Raji (cell line): Measurements from ENCODE around the gene TNS3.

Experiments used
- POLR2A ChIP-seq: IDR thresholded peaks from 2 replicates; pipeline ENCODE4 v1.6.1; 2011; ENCODE audit warnings: low read depth, low read length, control low read depth; ENCODE audit not compliant: insufficient read depth

The TNS3 gene

GRCh38 chr7:47500103-47500563 lies 81.8 kb downstream of the TNS3 start:
- no peak for TF ChIP-seq POLR2A

- no peak for TF ChIP-seq POLR2A
Observed at GRCh38 chr7:47498229-47499056, 83.5 kb downstream of the TNS3 start.

- TF ChIP-seq POLR2A = no peak
Observed at GRCh38 chr7:47497367-47498096, 84.4 kb downstream of the TNS3 start.

- no peak for TF ChIP-seq POLR2A
Observed at GRCh38 chr7:47496666-47497065, 85.2 kb downstream of the TNS3 start.

GRCh38 chr7:47496056-47496665 lies 85.8 kb downstream of the TNS3 start:
- no peak for TF ChIP-seq POLR2A

GRCh38 chr7:47493976-47494911 lies 87.7 kb downstream of the TNS3 start:
- no peak for TF ChIP-seq POLR2A

DNA sequence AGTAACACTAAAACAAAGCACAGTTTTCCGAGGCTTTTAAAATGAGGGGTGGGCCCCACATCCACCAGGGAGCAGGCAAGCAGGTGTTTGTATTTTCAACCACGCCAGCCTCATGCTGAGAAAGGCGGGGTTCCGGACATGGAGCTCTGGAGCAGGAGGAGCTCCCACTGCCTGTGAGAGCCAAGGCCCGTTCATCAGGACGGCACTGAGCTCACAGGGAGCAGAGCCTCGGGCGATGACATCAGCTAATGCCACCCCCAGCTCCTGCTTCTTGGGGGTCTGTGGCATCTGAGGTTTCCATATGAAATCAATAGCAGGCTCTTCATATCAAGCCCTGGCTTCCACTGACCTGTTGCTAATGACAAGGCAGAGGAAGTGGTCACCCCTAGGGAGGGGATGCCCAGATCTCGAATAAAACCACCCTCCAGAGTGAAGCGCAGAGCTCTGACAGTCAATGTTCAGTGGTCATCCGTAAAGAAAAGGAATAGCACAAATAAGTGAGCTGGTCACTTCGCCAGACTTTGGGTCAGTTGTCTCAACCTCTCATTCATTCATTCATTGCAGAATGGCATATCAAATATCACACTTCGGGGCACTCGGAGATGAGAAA lies 89.1 kb downstream of the TNS3 start:
- TF ChIP-seq POLR2A = no peak

DNA sequence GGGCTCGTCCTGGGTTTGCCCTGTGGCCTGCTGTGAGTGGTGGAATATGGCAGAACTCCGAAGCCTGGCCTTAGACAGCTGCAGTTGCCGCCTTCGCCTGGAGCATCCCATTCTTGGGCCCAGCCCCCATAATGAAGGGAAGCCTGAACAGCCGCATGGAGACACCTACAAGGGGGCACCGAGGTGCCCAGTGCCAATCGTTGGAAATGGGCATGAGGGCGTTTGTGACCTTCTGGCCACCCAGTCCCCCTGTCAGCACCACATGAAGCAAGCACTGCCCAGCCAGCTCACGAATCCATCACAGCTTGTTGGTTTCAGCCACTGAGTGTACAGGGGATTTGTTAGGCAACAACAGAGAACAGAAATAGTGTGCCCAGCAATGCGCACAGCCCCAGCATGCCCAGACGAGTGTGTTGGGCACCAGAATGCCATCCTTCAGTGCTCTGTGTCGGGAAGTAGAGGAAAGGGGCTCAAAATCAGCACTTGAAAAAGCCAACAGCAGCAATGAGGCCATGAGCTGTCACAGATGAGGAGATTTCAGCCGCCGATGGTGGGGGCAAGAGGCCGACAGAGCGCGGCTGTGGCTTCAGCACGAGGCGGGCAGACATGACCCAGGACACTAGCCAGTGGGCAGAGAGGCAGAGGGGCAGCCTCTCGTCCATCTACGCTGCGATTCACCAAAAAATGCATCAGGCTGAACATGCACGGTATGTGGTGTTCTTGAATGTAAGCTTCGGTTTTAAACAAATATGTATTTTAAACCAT lies 91.2 kb downstream of the TNS3 start:
- no peak for TF ChIP-seq POLR2A

DNA sequence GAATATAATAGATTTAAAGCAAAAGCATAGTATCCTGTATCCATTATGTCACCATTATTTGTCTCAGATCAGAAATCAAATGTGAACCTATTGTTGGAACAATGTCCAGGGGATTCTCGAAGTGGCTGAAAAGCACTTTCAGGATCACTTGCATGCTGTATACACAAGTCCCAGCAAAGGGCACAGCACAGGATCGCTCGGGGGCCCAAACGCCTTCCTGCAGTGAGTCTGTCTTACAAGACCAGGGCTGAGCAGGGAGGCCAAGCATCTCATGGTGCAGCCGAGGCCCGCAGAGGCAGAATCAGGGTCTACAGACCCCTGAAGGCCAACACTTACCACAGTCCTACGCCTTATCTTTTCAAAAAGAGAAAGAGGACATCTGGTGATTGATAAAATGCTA lies 92.3 kb downstream of the TNS3 start:
- TF ChIP-seq POLR2A = no peak

- no peak for TF ChIP-seq POLR2A
Observed at GRCh38 chr7:47488969-47489342, 93.0 kb downstream of the TNS3 start.

GRCh38 chr7:47488201-47488968 lies 93.5 kb downstream of the TNS3 start:
- no peak for TF ChIP-seq POLR2A

DNA sequence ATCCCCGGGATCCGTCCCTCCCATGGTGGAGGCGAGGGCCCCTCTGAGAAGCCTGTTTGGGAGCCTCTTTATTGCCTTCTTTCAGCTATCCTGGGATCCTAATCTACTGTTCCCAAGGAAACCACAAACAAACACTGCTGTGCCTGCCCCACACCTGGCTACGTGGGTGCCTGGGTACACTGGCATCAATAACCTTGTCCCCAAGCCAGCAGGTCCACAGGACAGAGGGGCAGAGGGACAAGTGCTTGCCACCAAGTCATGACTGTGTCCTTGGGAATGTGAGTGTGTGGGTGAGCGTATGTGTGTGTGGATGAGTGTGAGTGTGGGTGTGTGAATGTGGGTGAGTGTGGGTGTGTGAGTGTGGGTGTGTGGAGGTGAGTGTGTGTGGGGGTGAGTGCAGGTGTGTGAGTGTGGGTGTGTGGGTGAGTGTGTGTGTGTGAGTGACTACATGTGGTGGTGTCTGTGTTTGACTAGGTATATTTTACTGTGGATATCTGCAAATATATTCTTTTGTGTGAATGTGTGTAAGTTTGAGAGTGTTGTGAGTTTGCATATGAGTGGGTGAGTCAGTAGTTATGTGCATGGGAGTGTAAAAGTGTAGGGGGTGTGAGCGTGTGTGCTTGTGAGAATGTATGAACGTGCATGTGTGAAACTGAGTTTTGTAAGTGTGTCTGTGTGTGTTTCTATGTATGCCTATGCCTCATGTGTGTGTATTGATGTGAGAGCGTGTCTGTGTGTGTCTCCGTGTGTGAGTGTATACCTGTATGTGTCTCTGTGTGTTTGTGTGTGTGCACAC lies 96.1 kb downstream of the TNS3 start:
- no peak for TF ChIP-seq POLR2A

GRCh38 chr7:47484923-47485639 lies 96.8 kb downstream of the TNS3 start:
- TF ChIP-seq POLR2A = no peak
